ENCODE results near the gene TSPAN13.

The TSPAN13 gene

GRCh38 chr7:16811551-16811950, 58.0 kb downstream of the TSPAN13 start:
- FAIRE-seq (peak; percentile 27), DNase-seq (ENCODE audit: low spot score) (peak; percentile 32)

GRCh38 chr7:16812542-16813231, 59.1 kb downstream of the TSPAN13 start:
- DNase-seq (ENCODE audit: low spot score) (no peak), FAIRE-seq (no peak)

- DNase-seq (ENCODE audit: low spot score): no peak
- no peak for FAIRE-seq
Observed at GRCh38 chr7:16813232-16813616, 59.7 kb downstream of the TSPAN13 start.

GRCh38 chr7:16815001-16815400, 61.4 kb downstream of the TSPAN13 start:
- DNase-seq (ENCODE audit: low spot score) (no peak), FAIRE-seq (no peak)

GRCh38 chr7:16816824-16817223, 63.3 kb downstream of the TSPAN13 start:
- FAIRE-seq: no peak
- DNase-seq (ENCODE audit: low spot score): no peak

- DNase-seq (ENCODE audit: low spot score): no peak
Observed at GRCh38 chr7:16817536-16817935, 64.0 kb downstream of the TSPAN13 start.

GRCh38 chr7:16818732-16819131, 65.2 kb downstream of the TSPAN13 start:
- DNase-seq (ENCODE audit: low spot score) (no peak), FAIRE-seq (no peak)

More at GRCh38 chr7:16817536-16817935, 64.0 kb downstream of the TSPAN13 start:
- no peak for FAIRE-seq

- DNase-seq (ENCODE audit: low spot score) (no peak), FAIRE-seq (no peak)
Observed at GRCh38 chr7:16822029-16822428, 68.5 kb downstream of the TSPAN13 start.

GRCh38 chr7:16826060-16826459, 72.5 kb downstream of the TSPAN13 start:
- FAIRE-seq (no peak), DNase-seq (ENCODE audit: low spot score) (no peak)

- FAIRE-seq (no peak), DNase-seq (ENCODE audit: low spot score) (no peak)
Observed at GRCh38 chr7:16833373-16833772, 79.8 kb downstream of the TSPAN13 start.
